ENCODE data around the gene OLFML2A. TPM values are rescaled to one million over a fixed set of nuclear protein-coding genes. Genes with fewer than 3 reads are reported as not detected.
A peak's percentile ranks its signal among the peaks of the same experiment; 100 is the strongest.

The OLFML2A gene
- total and polyA plus RNA-seq, 2 of the 13 experiments (the other 11 are each of a cell fraction or from before 2014, with no cell fraction given): 0.01 to 0.02 TPM

DNA sequence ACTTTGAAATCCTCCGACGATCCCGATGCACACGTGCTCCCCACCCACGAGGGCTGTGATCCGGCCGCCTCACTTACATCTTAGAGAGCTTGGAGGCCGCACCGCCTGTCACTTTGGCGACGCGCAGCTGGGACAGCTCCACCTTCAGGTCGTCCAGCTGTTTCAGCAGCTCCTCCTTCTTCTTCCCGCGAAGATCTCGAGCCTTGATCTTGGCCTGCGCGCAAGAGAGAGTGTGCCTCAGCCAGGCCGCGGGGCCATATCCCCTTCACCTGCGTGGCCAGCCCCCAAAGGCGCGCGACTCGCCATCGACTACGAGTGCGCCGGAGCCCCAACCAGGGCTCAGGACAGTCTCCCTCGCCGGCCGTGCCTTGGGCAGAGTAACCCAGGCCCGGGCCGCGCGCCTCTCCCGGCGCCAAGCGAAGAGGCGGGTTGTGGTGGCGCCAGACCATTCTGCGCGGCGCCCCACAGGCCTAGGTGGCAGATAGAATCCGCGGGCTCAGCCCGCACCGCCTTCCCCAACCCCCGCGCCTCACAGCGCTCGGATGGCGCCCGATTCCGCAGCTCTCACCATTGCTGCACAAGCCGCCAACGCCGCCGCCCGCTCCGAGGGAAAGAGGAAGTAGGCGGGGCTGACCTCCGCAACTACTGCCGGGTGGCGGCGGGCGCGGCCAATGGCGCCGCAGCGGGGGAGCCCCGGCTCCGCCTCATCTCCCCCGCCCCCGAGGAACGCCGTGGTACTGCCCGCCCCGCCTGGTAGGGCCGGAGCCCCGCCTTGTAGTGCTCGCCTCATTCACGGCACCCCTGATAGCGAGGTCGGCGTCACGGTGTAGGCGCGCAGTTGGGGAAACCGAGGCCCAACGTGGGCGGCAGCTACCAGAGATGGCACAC lies 84.7 kb downstream of the OLFML2A start, which contains the start of the genes ARPC5L and RPL35 (continued):
- TF ChIP-seq, protein P1, sequence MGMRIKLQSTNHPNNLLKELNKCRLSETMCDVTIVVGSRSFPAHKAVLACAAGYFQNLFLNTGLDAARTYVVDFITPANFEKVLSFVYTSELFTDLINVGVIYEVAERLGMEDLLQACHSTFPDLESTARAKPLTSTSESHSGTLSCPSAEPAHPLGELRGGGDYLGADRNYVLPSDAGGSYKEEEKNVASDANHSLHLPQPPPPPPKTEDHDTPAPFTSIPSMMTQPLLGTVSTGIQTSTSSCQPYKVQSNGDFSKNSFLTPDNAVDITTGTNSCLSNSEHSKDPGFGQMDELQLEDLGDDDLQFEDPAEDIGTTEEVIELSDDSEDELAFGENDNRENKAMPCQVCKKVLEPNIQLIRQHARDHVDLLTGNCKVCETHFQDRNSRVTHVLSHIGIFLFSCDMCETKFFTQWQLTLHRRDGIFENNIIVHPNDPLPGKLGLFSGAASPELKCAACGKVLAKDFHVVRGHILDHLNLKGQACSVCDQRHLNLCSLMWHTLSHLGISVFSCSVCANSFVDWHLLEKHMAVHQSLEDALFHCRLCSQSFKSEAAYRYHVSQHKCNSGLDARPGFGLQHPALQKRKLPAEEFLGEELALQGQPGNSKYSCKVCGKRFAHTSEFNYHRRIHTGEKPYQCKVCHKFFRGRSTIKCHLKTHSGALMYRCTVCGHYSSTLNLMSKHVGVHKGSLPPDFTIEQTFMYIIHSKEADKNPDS (CRISPR knock-in tag; IDR thresholded peaks at IDR 0.05): no peak
- TF ChIP-seq ETV5 (CRISPR knock-in tag; IDR thresholded peaks at IDR 0.05; ENCODE audit: borderline replicate concordance) (peak; percentile 35; the same call in 1 of the 2 replicates), GTF2F1 (IDR thresholded peaks at IDR 0.05; ENCODE audit: low read length) (0 out of 2 replicates have a peak, but pooled peaks have one; percentile 17), ZNF770 (CRISPR knock-in tag; IDR thresholded peaks at IDR 0.05) (no peak), ZNF383 (CRISPR knock-in tag; IDR thresholded peaks at IDR 0.05; ENCODE audit: borderline replicate concordance) (no peak), ZNF7 (CRISPR knock-in tag; IDR thresholded peaks at IDR 0.05) (no peak), KDM4B (CRISPR knock-in tag; IDR thresholded peaks at IDR 0.05) (peak; percentile 65; the same call in 1 of the 2 replicates), NFATC3 (CRISPR knock-in tag; IDR thresholded peaks at IDR 0.05) (no peak), ZNF292 (CRISPR knock-in tag; IDR thresholded peaks at IDR 0.05; ENCODE audit: borderline replicate concordance, low read depth) (no peak), ZNF274 (CRISPR knock-in tag; IDR thresholded peaks at IDR 0.05) (peak; percentile 52), ZNF598 (CRISPR knock-in tag; IDR thresholded peaks at IDR 0.05; ENCODE audit: borderline replicate concordance) (peak; percentile 92), CREBL2 (CRISPR knock-in tag; IDR thresholded peaks at IDR 0.05; ENCODE audit: borderline replicate concordance) (peak; percentile 80; the same call in 1 of the 2 replicates), ZNF34 (CRISPR knock-in tag; IDR thresholded peaks at IDR 0.05; ENCODE audit: borderline replicate concordance) (no peak), ZNF232 (CRISPR knock-in tag; IDR thresholded peaks at IDR 0.05; ENCODE audit: borderline replicate concordance) (peak; percentile 36; the same call in 1 of the 2 replicates), ZNF781 (CRISPR knock-in tag; IDR thresholded peaks at IDR 0.05; ENCODE audit: borderline replicate concordance, not compliant biosample characterization) (peak; percentile 84), ZNF501 (CRISPR knock-in tag; IDR thresholded peaks at IDR 0.05) (peak; percentile 84; the same call in 1 of the 2 replicates), ZNF12 (CRISPR knock-in tag; IDR thresholded peaks at IDR 0.05) (no peak)
- TF ChIP-seq, protein P2, sequence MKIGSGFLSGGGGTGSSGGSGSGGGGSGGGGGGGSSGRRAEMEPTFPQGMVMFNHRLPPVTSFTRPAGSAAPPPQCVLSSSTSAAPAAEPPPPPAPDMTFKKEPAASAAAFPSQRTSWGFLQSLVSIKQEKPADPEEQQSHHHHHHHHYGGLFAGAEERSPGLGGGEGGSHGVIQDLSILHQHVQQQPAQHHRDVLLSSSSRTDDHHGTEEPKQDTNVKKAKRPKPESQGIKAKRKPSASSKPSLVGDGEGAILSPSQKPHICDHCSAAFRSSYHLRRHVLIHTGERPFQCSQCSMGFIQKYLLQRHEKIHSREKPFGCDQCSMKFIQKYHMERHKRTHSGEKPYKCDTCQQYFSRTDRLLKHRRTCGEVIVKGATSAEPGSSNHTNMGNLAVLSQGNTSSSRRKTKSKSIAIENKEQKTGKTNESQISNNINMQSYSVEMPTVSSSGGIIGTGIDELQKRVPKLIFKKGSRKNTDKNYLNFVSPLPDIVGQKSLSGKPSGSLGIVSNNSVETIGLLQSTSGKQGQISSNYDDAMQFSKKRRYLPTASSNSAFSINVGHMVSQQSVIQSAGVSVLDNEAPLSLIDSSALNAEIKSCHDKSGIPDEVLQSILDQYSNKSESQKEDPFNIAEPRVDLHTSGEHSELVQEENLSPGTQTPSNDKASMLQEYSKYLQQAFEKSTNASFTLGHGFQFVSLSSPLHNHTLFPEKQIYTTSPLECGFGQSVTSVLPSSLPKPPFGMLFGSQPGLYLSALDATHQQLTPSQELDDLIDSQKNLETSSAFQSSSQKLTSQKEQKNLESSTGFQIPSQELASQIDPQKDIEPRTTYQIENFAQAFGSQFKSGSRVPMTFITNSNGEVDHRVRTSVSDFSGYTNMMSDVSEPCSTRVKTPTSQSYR (CRISPR knock-in tag; IDR thresholded peaks at IDR 0.05; ENCODE audit: borderline replicate concordance): peak; percentile 6; the same call in 1 of the 2 replicates
- TF ChIP-seq, protein P3, sequence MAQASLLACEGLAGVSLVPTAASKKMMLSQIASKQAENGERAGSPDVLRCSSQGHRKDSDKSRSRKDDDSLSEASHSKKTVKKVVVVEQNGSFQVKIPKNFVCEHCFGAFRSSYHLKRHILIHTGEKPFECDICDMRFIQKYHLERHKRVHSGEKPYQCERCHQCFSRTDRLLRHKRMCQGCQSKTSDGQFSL (CRISPR knock-in tag; IDR thresholded peaks at IDR 0.05): no peak
- TF ChIP-seq, protein P4, sequence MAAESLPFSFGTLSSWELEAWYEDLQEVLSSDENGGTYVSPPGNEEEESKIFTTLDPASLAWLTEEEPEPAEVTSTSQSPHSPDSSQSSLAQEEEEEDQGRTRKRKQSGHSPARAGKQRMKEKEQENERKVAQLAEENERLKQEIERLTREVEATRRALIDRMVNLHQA (CRISPR knock-in tag; IDR thresholded peaks at IDR 0.05): no peak

All from HepG2 (cell line).